Neural cell (in vitro differentiated cells): ENCODE data around the gene E2F1.

Experiments used
- CTCF ChIP-seq: fragments of 450-650 bp; IDR thresholded peaks from 2 replicates; pipeline ENCODE4 v1.5.1; 2014; ENCODE audit warnings: antibody characterized with exemption, mild to moderate bottlenecking, moderate library complexity; ENCODE audit not compliant: poor library complexity, severe bottlenecking
- EP300 ChIP-seq: fragments of 450-650 bp; conservative IDR thresholded peaks from 2 replicates; pipeline ENCODE4 v1.6.1; 2014; ENCODE audit warnings: antibody characterized with exemption, mild to moderate bottlenecking, moderate library complexity; ENCODE audit not compliant: poor library complexity, severe bottlenecking
- EZH2 ChIP-seq: fragments of 200-600, 300-800 bp; shearing (Covaris generic), sonication (generic); IDR thresholded peaks from 2 replicates; pipeline ENCODE4 v1.6.1; 2014; ENCODE audit warnings: antibody characterized with exemption, low read length, borderline replicate concordance, mild to moderate bottlenecking; ENCODE audit not compliant: insufficient read depth, poor library complexity, severe bottlenecking
- POLR2AphosphoS5 ChIP-seq: IDR thresholded peaks from 2 replicates; pipeline ENCODE4 v1.6.1; 2012
- RAD21 ChIP-seq: fragments of 450-650 bp; conservative IDR thresholded peaks from 2 replicates; pipeline ENCODE4 v1.6.1; 2014; ENCODE audit warnings: antibody characterized with exemption, mild to moderate bottlenecking, moderate library complexity
- REST ChIP-seq: IDR thresholded peaks from 2 replicates; pipeline ENCODE4 v1.6.1; 2012; ENCODE audit warnings: borderline replicate concordance
- SMC3 ChIP-seq: fragments of 450-650 bp; conservative IDR thresholded peaks from 2 replicates; pipeline ENCODE4 v1.6.1; 2014; ENCODE audit warnings: antibody characterized with exemption, mild to moderate bottlenecking, moderate library complexity; ENCODE audit not compliant: poor library complexity
- TAF1 ChIP-seq: IDR thresholded peaks from 2 replicates; pipeline ENCODE4 v1.6.1; 2012; ENCODE audit warnings: low read depth

- TF ChIP-seq CTCF, result no peak
- TF ChIP-seq EZH2, result no peak
- no peak for TF ChIP-seq POLR2AphosphoS5
- no peak for TF ChIP-seq SMC3
- no peak for TF ChIP-seq EP300
- no peak for TF ChIP-seq REST
- TF ChIP-seq TAF1, result no peak
- TF ChIP-seq RAD21, result no peak
Observed at GRCh38 chr20:33626190-33626589, 60.0 kb downstream of the E2F1 start.
